ENCODE data around the gene F12.
A peak's percentile ranks its signal among the peaks of the same experiment; 100 is the strongest.
"Not testable (repeated sequence)": the region's sequence is repeated elsewhere in the genome, so short reads cannot be mapped to it uniquely, and the experiment has no call there.

The F12 gene

DNA sequence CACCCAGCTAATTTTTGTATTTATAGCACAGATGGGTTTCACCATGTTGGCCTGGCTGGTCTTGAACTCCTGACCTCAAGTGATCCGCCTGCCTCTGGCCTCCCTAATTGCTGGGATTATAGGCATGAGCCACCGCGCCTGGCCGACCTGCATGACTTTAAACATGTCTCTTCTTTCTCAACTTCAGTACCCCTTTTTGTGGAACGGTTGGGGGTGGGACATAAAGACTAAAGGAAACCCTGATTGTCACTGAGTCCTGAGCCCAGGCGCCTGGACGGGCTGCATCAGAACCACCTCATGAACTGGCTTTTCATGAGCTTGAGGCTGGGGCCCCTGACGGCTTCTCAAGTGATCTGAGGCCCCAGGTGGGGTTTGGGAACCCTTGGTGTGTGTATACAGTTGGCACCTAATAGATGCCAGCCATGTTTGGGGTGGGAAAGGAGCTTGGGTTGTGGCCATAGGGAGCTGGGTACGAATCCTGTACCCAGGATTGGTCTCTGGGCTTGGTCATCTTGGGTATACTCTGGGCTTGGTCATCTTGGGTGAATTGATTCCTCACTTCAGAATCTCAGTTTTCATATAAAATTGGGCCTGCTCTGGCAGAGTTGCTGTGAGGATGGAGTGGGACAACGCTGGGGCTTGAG, 19.3 kb upstream of the F12 start:
- no peaks in the 10 kb centered on the region for H3K27me3 ChIP-seq (ENCODE audit: control insufficient read depth, insufficient read depth, low read length)
- no peak overlapping the region for H3K4me3 ChIP-seq (ENCODE audit: low read length)
- H3K4me2 ChIP-seq (ENCODE audit: low read length): no peak overlapping the region
- no peak overlapping the region for H3K9ac ChIP-seq (ENCODE audit: low read depth, low read length)
- peaks cover 25% of the 10 kb centered on the region for H3K36me3 ChIP-seq (ENCODE audit: insufficient read depth, low read length)
- peaks cover 34% of the 10 kb centered on the region for H3K4me1 ChIP-seq (ENCODE audit: control insufficient read depth, insufficient read depth, low read length)
- H3K9me3 ChIP-seq (replicated peaks; ENCODE audit: low read length): no peaks in the 10 kb centered on the region

DNA sequence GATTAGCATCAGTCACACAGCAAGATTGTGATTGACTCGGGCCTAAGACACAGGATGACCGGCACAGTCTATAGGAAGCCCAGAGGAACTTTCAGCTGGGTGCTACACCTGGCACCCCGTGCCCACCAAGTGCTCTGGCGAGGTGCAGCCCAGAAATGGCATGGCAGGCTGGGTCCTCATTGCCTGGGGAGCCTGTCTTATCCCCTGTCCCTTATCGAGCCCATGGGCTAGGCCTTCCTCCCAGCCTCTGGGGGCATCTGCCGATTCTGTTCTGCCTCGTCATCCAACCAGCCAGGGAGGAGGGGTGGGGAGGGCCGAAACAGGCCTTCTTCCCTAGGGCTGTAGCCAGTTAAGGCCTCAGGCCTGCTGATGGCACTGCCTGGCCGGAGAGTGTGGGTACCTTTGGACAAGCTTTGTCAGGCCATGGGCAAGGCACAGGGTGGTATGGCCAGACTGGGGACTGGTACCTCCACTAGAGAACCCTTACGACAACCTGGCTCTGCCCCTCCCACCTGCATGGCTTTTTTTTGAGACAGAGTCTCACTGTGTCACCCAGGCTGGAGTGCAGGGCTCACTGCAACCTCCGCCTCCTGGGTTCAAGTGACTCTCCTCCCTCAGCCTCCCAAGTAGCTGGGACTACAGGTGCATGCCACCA, 18.7 kb upstream of the F12 start:
- Histone ChIP-seq H3K36me3 (ENCODE audit: insufficient read depth, low read length) (peaks cover 20% of the 10 kb centered on the region), H3K27me3 (ENCODE audit: control insufficient read depth, insufficient read depth, low read length) (no peaks in the 10 kb centered on the region), H3K9me3 (replicated peaks; ENCODE audit: low read length) (no peaks in the 10 kb centered on the region), H3K4me3 (ENCODE audit: low read length) (peak overlapping the region; percentile 86), H3K4me1 (ENCODE audit: control insufficient read depth, insufficient read depth, low read length) (peaks cover 34% of the 10 kb centered on the region), H3K9ac (ENCODE audit: low read depth, low read length) (peak overlapping the region; percentile 94), H3K4me2 (ENCODE audit: low read length) (peak overlapping the region; percentile 97)

DNA sequence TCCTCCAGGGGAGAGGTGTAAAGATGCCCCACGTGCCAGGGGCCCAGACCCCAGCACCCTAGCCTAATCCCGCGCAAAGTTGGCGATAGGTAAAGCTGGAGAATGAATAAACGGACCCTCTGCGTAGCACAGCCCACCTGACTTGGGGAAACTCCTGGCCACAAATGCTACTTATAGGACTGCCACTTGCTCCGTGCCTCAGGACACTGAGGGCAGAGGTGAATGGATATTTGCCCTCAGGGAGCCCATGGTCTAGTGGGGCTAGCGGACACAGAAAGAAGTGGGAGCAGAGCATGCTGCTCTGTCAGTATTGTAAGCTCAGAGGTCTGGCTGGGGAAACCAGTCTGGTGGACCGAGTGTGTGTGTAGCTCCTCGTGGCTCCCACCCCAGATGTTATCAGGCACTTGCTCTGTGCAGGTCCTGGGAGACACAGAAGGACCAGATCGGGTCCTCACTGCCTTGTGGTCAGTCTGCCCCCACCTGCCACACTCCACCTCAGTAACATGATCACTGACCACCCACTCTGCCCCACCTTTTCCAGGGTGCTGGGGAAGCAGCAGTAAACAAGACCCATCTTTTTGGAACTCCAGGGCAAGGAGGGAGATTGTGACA, 18.0 kb upstream of the F12 start:
- Histone ChIP-seq H3K36me3 (ENCODE audit: insufficient read depth, low read length) (peaks cover 14% of the 10 kb centered on the region), H3K4me1 (ENCODE audit: control insufficient read depth, insufficient read depth, low read length) (peaks cover 33% of the 10 kb centered on the region), H3K27me3 (ENCODE audit: control insufficient read depth, insufficient read depth, low read length) (no peaks in the 10 kb centered on the region)

DNA sequence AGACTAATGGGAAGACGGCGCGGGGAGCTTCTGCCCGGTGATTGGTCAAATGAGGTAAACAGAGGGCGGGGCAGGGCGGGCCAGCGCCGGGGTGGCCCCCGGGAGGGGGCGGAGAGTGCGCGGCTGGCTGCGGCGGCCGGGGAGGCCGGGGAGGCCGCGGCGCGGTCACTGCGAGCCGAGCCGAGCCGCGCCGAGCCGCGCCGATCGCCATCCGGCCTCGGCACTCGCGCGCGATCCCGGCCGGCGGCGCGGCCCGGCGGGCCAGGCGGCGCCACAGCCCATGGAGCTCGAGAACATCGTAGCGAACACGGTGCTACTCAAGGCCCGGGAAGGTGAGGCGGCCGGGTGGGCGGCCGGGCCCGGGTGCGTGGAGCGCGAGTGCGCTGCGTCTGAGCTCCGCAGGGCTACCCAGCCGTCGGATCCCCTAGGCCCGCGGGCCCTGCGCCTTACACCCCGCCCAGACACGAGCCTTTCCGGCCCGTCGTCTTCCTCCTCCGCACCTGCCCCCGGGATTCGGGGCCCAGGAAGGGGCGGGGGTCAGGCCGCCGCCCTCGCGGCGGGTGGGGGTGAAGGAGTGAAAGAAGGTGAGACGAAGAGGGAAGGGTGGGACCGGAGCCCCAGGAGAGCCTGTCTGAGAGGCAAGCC, 17.3 kb upstream of the F12 start, which contains the start of gene GRK6:
Gene GRK6 (plus strand): TSS at position 111 of the 645 bp plus-strand sequence. CDS start 170 bp downstream, at position 281.
- Histone ChIP-seq H3K4me3 (ENCODE audit: low read length) (peak within 1 kb of the TSS; percentile 86), H3K36me3 (ENCODE audit: insufficient read depth, low read length) (peaks cover 9% of the 10 kb centered on the region), H3K4me2 (ENCODE audit: low read length) (peak within 1 kb of the TSS; percentile 97), H3K9me3 (replicated peaks; ENCODE audit: low read length) (no peaks in the 10 kb centered on the region), H3K9ac (ENCODE audit: low read depth, low read length) (peak within 1 kb of the TSS; percentile 94), H3K27me3 (ENCODE audit: control insufficient read depth, insufficient read depth, low read length) (no peaks in the 10 kb centered on the region), H3K4me1 (ENCODE audit: control insufficient read depth, insufficient read depth, low read length) (peaks cover 27% of the 10 kb centered on the region)

More for the DNA sequence above, 18.0 kb upstream of the F12 start:
- Histone ChIP-seq H3K9ac (ENCODE audit: low read depth, low read length) (peak overlapping the region; percentile 94), H3K4me2 (ENCODE audit: low read length) (peak overlapping the region; percentile 97), H3K9me3 (replicated peaks; ENCODE audit: low read length) (no peaks in the 10 kb centered on the region), H3K4me3 (ENCODE audit: low read length) (peak overlapping the region; percentile 86)

DNA sequence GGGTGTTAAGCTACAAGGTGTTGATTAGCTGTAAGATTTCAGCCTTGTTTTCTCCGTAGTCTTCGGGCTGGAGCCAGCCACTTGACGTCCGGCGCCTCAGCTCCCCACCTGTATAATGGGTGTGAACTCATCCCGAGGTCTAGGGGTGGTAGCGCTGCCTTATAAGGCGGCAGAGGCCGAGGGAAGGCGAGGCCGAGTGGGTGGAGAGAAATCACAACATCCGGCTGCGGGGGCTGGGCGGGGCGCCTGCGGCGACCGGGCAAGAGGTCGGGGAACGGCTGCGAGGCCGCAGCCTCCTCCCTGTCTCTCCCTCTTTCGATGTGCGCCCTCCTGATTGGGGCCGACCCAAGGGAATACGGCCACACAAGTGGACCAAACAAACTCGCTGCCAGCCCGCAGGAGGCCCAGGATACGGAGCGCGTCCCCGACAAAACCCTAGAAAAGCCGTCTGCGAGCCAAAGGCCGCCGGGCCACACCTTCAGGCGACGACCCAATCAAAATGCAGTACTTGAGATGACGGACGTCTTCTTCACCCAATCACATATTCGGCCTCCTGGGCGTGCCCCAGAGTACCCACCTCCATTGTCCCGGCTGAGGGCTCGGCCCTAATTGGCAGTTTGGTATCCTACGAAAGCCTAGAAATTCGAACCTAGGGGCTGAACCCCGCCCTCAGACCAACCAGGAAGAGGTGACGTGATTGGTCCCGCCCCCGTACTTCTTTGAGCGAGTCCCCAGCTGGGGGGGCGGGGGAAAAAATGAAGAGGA, 16.6 kb upstream of the F12 start:
- Histone ChIP-seq H3K36me3 (ENCODE audit: insufficient read depth, low read length) (peaks cover 5% of the 10 kb centered on the region), H3K4me1 (ENCODE audit: control insufficient read depth, insufficient read depth, low read length) (peaks cover 21% of the 10 kb centered on the region), H3K9ac (ENCODE audit: low read depth, low read length) (peak overlapping the region; percentile 82), H3K9me3 (replicated peaks; ENCODE audit: low read length) (no peaks in the 10 kb centered on the region), H3K27me3 (ENCODE audit: control insufficient read depth, insufficient read depth, low read length) (no peaks in the 10 kb centered on the region), H3K4me2 (ENCODE audit: low read length) (peak overlapping the region; percentile 85), H3K4me3 (ENCODE audit: low read length) (peak overlapping the region; percentile 78)

DNA sequence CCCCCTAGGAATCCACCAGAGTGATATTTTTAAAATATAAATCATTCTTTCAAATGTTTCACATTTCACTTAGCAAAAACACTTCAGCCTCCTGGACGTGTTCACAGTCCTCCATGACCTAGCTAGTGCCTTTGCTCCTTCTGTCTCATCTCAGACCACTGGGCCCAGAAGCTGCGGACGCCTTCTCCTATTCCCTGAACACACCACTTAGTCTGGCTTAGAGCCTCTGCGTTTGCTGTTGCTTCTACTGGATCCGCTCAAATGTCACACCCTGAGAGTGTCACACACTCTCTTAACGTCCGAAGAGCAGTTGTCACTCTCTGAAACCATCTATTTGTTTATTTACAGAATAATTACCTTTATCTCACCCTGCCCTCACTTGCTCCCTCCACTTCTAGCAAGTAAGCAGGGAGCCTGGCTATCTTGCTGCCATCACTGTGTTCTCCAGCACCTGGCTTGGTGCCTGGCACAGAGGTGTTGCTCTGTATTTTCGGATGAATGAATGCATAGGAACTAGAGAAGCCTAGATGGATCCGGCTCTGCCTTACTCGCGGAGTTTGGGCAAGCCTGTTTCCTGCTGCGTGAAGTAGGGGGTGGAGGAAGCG, 15.9 kb upstream of the F12 start:
- Histone ChIP-seq H3K27me3 (ENCODE audit: control insufficient read depth, insufficient read depth, low read length) (no peaks in the 10 kb centered on the region), H3K4me1 (ENCODE audit: control insufficient read depth, insufficient read depth, low read length) (peaks cover 21% of the 10 kb centered on the region), H3K9me3 (replicated peaks; ENCODE audit: low read length) (no peaks in the 10 kb centered on the region), H3K36me3 (ENCODE audit: insufficient read depth, low read length) (no peaks in the 10 kb centered on the region), H3K9ac (ENCODE audit: low read depth, low read length) (peak overlapping the region; percentile 82), H3K4me2 (ENCODE audit: low read length) (peak overlapping the region; percentile 85), H3K4me3 (ENCODE audit: low read length) (peak overlapping the region; percentile 78)

DNA sequence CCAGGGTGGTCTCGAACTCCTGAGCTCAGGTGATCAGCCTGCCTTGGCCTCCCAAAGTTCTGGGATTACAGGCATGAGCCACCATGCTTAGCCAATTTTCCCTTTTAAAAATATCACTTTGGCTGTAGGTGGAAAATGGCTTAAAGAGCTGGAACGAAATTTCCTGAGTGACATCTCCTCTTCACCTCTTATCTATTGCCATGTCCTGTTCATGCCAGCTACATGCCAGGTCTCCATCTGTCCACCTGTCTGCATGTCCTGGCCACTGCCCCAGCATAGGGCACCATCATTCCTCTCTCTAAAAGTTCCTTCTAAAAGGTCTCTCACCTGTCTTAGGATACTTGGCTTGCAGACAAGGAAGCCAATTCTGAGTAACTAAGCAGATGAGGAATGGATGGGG, 14.3 kb upstream of the F12 start:
- no peak overlapping the region for H3K9ac ChIP-seq (ENCODE audit: low read depth, low read length)
- H3K9me3 ChIP-seq (replicated peaks; ENCODE audit: low read length): no peaks in the 10 kb centered on the region
- H3K4me1 ChIP-seq (ENCODE audit: control insufficient read depth, insufficient read depth, low read length): peaks cover 21% of the 10 kb centered on the region
- no peaks in the 10 kb centered on the region for H3K36me3 ChIP-seq (ENCODE audit: insufficient read depth, low read length)
- H3K4me2 ChIP-seq (ENCODE audit: low read length): no peak overlapping the region
- H3K27me3 ChIP-seq (ENCODE audit: control insufficient read depth, insufficient read depth, low read length): no peaks in the 10 kb centered on the region
- no peak overlapping the region for H3K4me3 ChIP-seq (ENCODE audit: low read length)

DNA sequence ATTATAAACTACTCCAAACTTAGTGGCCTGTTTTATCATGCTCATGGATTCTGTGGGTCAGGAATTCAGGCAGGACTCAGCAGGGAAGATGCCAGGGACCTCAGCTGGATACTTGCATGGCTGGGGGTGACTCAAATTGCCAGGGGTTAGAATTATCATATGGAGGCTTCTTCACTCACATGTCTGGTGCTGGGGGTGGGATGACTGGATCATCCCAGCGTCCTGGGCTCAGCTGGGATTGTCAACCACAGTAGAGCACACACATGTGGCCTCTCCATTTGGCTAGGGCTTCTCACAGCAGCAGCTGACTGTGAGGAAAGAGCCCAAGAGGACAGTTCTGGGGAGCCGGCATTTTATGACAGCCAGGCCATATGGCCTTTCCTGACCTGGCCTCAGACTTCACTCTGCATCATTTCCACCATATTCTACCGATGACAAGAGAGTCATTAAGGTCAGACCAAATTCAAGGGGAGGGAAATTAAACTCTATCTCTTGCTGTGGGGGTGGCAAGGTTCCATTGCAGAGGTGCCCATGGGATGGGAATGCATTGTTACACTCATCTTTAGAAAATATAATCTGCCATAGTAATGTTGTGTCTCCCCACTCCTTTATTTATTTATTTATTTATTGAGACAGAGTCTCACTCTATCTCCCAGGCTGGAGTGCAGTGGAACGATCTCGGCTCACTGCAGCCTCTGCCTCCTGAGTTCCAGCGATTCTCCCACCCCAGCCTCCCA, 11.9 kb upstream of the F12 start:
- H3K4me2 ChIP-seq (ENCODE audit: low read length): no peak overlapping the region
- H3K4me3 ChIP-seq (ENCODE audit: low read length): no peak overlapping the region
- H3K36me3 ChIP-seq (ENCODE audit: insufficient read depth, low read length): no peaks in the 10 kb centered on the region
- H3K9me3 ChIP-seq (replicated peaks; ENCODE audit: low read length): no peaks in the 10 kb centered on the region
- H3K9ac ChIP-seq (ENCODE audit: low read depth, low read length): no peak overlapping the region
- H3K27me3 ChIP-seq (ENCODE audit: control insufficient read depth, insufficient read depth, low read length): no peaks in the 10 kb centered on the region
- peaks cover 7% of the 10 kb centered on the region for H3K4me1 ChIP-seq (ENCODE audit: control insufficient read depth, insufficient read depth, low read length)

DNA sequence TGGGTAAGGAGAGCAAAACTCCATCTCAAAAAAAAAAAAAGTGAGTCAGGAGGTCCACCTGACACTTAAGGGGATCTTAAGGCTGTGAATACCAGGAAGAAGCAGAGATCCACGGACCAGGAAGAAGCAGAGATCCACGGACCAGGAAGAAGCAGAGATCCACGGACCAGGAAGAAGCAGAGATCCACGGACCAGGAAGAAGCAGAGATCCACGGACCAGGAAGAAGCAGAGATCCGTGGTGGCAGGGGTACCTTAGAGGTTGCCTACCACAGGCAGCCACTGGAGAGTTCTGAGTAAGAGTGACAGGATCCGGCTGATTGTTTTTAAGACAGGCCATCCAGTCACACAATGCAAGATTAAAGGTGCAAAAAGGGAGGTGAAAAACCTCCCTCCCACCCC, 11.1 kb upstream of the F12 start:
- not testable (repeated sequence) for H3K36me3 ChIP-seq (ENCODE audit: insufficient read depth, low read length); H3K9ac ChIP-seq (ENCODE audit: low read depth, low read length); H3K27me3 ChIP-seq (ENCODE audit: control insufficient read depth, insufficient read depth, low read length); H3K4me2 ChIP-seq (ENCODE audit: low read length); H3K4me1 ChIP-seq (ENCODE audit: control insufficient read depth, insufficient read depth, low read length); H3K4me3 ChIP-seq (ENCODE audit: low read length); H3K9me3 ChIP-seq (replicated peaks; ENCODE audit: low read length)

DNA sequence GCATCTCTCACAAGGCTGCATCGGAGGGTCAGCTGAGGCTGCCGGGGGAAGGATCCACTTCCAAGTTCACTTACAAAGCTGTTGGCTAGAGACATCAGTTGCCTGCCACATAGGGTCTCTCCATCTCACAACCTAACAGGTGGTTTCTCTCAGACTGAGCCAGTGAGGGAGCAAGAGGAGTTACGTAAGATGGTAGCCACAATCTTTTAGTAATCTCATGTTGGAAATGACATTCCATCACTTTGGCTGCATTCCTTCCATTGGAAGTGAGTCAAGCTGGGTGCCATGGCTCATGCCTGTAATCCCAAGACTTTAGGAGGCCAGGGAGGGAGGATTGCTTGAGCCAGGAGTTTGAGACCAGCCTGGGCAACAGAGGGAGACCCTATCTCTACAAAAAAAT, 9.7 kb upstream of the F12 start:
- peaks cover 3% of the 10 kb centered on the region for H3K27me3 ChIP-seq (ENCODE audit: control insufficient read depth, insufficient read depth, low read length)
- no peak overlapping the region for H3K4me2 ChIP-seq (ENCODE audit: low read length)
- no peaks in the 10 kb centered on the region for H3K36me3 ChIP-seq (ENCODE audit: insufficient read depth, low read length)
- no peaks in the 10 kb centered on the region for H3K4me1 ChIP-seq (ENCODE audit: control insufficient read depth, insufficient read depth, low read length)
- H3K4me3 ChIP-seq (ENCODE audit: low read length): no peak overlapping the region
- H3K9me3 ChIP-seq (replicated peaks; ENCODE audit: low read length): no peaks in the 10 kb centered on the region
- H3K9ac ChIP-seq (ENCODE audit: low read depth, low read length): no peak overlapping the region
